Measurements from ENCODE around the gene NYAP2. TPM values are rescaled to one million over a fixed set of nuclear protein-coding genes. Genes with fewer than 3 reads are reported as not detected.

Gene NYAP2
- total RNA-seq, 1 experiment from 2014 or later = not detected

DNA sequence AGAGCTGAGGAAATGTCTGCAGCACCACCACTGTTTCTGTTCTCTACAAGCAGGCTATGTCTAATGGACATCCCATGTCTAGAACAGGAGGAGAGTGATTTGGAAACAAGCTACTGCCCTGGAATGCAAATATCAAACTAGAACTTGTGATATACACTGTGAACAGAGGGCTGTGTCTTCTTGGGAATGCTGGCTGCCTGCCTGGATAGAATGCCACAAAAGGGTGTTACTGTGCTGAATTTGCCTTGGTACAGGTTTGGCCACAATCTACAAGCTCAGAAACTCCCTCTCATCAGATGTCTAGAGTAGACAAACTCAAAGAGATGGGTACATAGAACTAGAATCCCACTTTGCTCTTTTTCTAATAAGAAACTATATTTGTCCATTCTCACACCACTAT is 170.5 kb downstream of the NYAP2 start:
- CTCF ChIA-PET = no interaction called here
- POLR2A ChIA-PET (ENCODE audit: low non-redundant PET) = no interaction called here
- H3K4me1 ChIP-seq (ENCODE audit: insufficient read depth, low read length, poor library complexity, severe bottlenecking) = no peaks in the 10 kb centered on the region
- no peaks in the 10 kb centered on the region for H3K27me3 ChIP-seq (replicated peaks; ENCODE audit: insufficient read depth, low read depth, low read length, poor library complexity)
- intact Hi-C loops (cut with micrococcal nuclease; ENCODE audit: unreplicated experiment) = no loop called here
- DNase-seq (ENCODE audit: low spot score) = no peak
- no peaks in the 10 kb centered on the region for H3K9me3 ChIP-seq (ENCODE audit: low read depth, low read length, poor library complexity, severe bottlenecking)
- no peaks in the 10 kb centered on the region for H3K36me3 ChIP-seq (ENCODE audit: insufficient read depth, low read length, poor library complexity, severe bottlenecking)
- H3K27ac ChIP-seq (ENCODE audit: low read depth, low read length, poor library complexity, severe bottlenecking) = no peak overlapping the region
- BruUV-seq (replicated peaks) = no TSS peak
- TF ChIP-seq, protein P1, sequence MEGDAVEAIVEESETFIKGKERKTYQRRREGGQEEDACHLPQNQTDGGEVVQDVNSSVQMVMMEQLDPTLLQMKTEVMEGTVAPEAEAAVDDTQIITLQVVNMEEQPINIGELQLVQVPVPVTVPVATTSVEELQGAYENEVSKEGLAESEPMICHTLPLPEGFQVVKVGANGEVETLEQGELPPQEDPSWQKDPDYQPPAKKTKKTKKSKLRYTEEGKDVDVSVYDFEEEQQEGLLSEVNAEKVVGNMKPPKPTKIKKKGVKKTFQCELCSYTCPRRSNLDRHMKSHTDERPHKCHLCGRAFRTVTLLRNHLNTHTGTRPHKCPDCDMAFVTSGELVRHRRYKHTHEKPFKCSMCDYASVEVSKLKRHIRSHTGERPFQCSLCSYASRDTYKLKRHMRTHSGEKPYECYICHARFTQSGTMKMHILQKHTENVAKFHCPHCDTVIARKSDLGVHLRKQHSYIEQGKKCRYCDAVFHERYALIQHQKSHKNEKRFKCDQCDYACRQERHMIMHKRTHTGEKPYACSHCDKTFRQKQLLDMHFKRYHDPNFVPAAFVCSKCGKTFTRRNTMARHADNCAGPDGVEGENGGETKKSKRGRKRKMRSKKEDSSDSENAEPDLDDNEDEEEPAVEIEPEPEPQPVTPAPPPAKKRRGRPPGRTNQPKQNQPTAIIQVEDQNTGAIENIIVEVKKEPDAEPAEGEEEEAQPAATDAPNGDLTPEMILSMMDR (conservative IDR thresholded peaks at IDR 0.05; ENCODE audit: low read depth, low read length) = no peak
- TF ChIP-seq EZH2 (IDR thresholded peaks at IDR 0.05; ENCODE audit: borderline replicate concordance, low read depth, low read length, poor library complexity, severe bottlenecking) = no peak
- H3K4me3 ChIP-seq (ENCODE audit: low read depth, low read length, poor library complexity, severe bottlenecking) = no peak overlapping the region

DNA sequence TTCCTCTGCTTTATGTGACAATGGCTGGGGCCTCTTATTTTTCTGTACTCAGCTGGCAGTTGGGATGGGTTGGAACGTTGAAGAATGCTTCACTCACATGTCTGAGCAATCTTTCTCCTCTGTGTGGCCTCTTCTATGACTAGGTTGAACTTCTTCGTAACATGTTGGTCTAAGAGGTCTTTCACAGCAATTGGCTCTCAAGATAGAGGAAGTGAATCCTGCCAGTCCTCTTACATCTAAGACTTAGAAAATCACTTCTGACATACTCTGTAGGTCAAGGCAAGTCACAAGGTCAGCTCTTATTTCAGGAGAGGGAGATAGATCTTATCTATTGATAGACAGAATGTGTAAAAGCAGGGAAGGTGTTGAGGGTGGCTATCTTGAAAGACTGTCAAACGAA is 174.1 kb downstream of the NYAP2 start:
- intact Hi-C loops (cut with micrococcal nuclease; ENCODE audit: unreplicated experiment) = no loop called here
- CTCF ChIA-PET = no interaction called here
- H3K4me1 ChIP-seq (ENCODE audit: insufficient read depth, low read length, poor library complexity, severe bottlenecking) = no peaks in the 10 kb centered on the region
- H3K27me3 ChIP-seq (replicated peaks; ENCODE audit: insufficient read depth, low read depth, low read length, poor library complexity) = no peaks in the 10 kb centered on the region
- no peak overlapping the region for H3K4me3 ChIP-seq (ENCODE audit: low read depth, low read length, poor library complexity, severe bottlenecking)
- POLR2A ChIA-PET (ENCODE audit: low non-redundant PET) = no interaction called here
- no peaks in the 10 kb centered on the region for H3K9me3 ChIP-seq (ENCODE audit: low read depth, low read length, poor library complexity, severe bottlenecking)
- no TSS peak for BruUV-seq (replicated peaks)
- H3K36me3 ChIP-seq (ENCODE audit: insufficient read depth, low read length, poor library complexity, severe bottlenecking) = no peaks in the 10 kb centered on the region
- TF ChIP-seq EZH2 (IDR thresholded peaks at IDR 0.05; ENCODE audit: borderline replicate concordance, low read depth, low read length, poor library complexity, severe bottlenecking) = no peak
- TF ChIP-seq, protein P1 (conservative IDR thresholded peaks at IDR 0.05; ENCODE audit: low read depth, low read length) = no peak
- no peak overlapping the region for H3K27ac ChIP-seq (ENCODE audit: low read depth, low read length, poor library complexity, severe bottlenecking)
- no peak for DNase-seq (ENCODE audit: low spot score)

DNA sequence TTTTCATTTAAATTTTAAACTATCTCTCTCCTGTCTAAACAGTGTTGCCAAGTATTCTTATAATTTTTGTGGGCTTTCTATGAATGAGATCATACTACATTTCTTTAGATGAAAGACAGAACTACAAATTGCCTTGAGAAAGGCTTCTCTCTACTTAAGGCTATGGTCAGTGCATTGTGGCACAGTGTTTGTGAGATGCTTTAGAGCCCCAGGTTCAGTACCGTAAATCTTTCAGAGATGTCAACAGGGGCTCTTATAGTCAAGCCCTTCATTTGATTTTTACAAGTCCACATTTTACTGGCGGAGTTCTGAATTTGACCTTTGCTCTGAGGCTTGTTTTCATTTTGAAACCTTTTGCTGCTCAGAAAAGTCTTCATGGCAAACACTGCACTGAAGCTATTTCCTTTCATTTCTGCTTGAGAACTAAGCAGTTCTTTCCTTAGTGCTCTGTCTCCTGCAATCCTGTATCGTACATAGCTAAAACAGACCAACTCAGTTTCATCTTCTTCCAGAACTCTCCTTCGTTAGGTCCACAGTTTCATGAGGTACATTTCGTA is 175.2 kb downstream of the NYAP2 start:
- intact Hi-C loops (cut with micrococcal nuclease; ENCODE audit: unreplicated experiment) = no loop called here
- Histone ChIP-seq H3K27ac (ENCODE audit: low read depth, low read length, poor library complexity, severe bottlenecking) (no peak overlapping the region), H3K36me3 (ENCODE audit: insufficient read depth, low read length, poor library complexity, severe bottlenecking) (no peaks in the 10 kb centered on the region), H3K4me1 (ENCODE audit: insufficient read depth, low read length, poor library complexity, severe bottlenecking) (no peaks in the 10 kb centered on the region), H3K27me3 (replicated peaks; ENCODE audit: insufficient read depth, low read depth, low read length, poor library complexity) (no peaks in the 10 kb centered on the region), H3K9me3 (ENCODE audit: low read depth, low read length, poor library complexity, severe bottlenecking) (no peaks in the 10 kb centered on the region), H3K4me3 (ENCODE audit: low read depth, low read length, poor library complexity, severe bottlenecking) (no peak overlapping the region)
- TF ChIP-seq EZH2 (IDR thresholded peaks at IDR 0.05; ENCODE audit: borderline replicate concordance, low read depth, low read length, poor library complexity, severe bottlenecking) = no peak
- TF ChIP-seq, protein P1 (conservative IDR thresholded peaks at IDR 0.05; ENCODE audit: low read depth, low read length) = no peak
- no TSS peak for BruUV-seq (replicated peaks)
- CTCF ChIA-PET = no interaction called here
- DNase-seq (ENCODE audit: low spot score) = no peak
- POLR2A ChIA-PET (ENCODE audit: low non-redundant PET) = interaction anchor here (0.6 kb wide), 1 partner anchor 9 kb away, joined by 3 read pairs; no protein-coding TSS in a partner anchor

Data from A673 (cell line).